ENCODE results near the gene SCD. TPM values are rescaled to one million over a fixed set of nuclear protein-coding genes. Genes with fewer than 3 reads are reported as not detected.

SCD gene
- total and polyA plus RNA-seq, 2 experiments from 2014 or later = 19.5 TPM

DNA sequence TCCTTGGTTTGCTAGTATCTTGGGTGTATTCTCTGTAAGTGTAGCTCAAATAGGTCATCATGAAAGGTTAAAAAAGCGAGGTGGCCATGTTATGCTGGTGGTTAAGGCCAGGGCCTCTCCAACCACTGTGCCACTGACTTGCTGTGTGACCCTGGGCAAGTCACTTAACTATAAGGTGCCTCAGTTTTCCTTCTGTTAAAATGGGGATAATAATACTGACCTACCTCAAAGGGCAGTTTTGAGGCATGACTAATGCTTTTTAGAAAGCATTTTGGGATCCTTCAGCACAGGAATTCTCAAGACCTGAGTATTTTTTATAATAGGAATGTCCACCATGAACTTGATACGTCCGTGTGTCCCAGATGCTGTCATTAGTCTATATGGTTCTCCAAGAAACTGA, 17.1 kb downstream of the SCD start:
- no peak overlapping the region for H2AFZ ChIP-seq
- no peaks in the 10 kb centered on the region for H3K9me2 ChIP-seq (ENCODE audit: insufficient read depth)
- H3K4me1 ChIP-seq (ENCODE audit: insufficient read depth) = peaks cover 11% of the 10 kb centered on the region
- no peak overlapping the region for H3K4me3 ChIP-seq
- no peaks in the 10 kb centered on the region for H3K36me3 ChIP-seq (ENCODE audit: low read depth)
- H3F3A ChIP-seq (ENCODE audit: insufficient read depth) = no peaks in the 10 kb centered on the region
- H3K9me3 ChIP-seq (ENCODE audit: low read depth) = no peaks in the 10 kb centered on the region
- no peaks in the 10 kb centered on the region for H3K79me2 ChIP-seq (ENCODE audit: insufficient read depth)
- H3K27me3 ChIP-seq (replicated peaks; ENCODE audit: insufficient read depth) = no peaks in the 10 kb centered on the region
- TF ChIP-seq EZH2 (IDR thresholded peaks at IDR 0.05; ENCODE audit: insufficient read depth, poor library complexity, severe bottlenecking) = no peak
- no peak for TF ChIP-seq EZH2phosphoT487 (IDR thresholded peaks at IDR 0.05; ENCODE audit: insufficient read depth, low read depth)
- H4K20me1 ChIP-seq (ENCODE audit: insufficient read depth) = no peaks in the 10 kb centered on the region
- no peak overlapping the region for H3K4me2 ChIP-seq (ENCODE audit: unreplicated experiment)
- H3K9ac ChIP-seq = no peak overlapping the region
- H3K27ac ChIP-seq = no peak overlapping the region
- WGBS, 2 experiments (ENCODE audit: low coverage in 1 of 2, low lambda C conversion rate in 2 of 2, missing lambda C conversion rate in 2 of 2) = 98 to 99% methylated on average over 3 of the region's 3 CpGs
- DNase-seq = no peak
- in situ Hi-C loops (cut with MboI) = no loop called here

DNA sequence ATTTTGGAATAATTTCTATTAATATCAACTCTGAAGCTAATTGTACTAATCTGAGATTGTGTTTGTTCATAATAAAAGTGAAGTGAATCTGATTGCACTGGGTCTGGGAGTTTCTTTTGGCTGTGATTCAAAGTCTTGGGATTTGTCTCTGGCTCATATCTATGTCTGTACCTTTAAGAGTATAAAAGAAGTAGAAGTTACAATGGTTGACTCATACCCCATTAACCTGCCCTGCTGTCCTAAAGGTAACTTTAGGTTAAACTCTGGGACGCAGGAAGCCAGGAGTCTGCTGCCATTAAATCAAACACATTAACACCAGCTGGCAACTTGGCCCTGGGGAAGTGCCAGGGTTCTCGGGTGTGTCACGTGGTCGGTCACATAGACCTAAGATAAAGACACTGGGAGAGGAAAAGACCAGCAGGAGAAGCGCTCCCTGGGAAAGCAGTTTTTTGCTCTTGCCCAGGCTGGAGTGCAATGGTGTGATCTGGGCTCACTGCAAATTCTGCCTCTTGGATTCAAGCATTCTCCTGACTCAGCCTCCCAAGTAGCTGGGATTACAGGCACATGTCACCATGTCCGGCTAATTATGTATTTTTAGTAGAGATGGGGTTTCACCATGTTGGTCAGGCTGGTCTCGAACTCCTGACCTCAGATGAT, 17.8 kb downstream of the SCD start:
- Histone ChIP-seq H2AFZ (no peak overlapping the region), H3K4me3 (no peak overlapping the region), H3K27me3 (replicated peaks; ENCODE audit: insufficient read depth) (no peaks in the 10 kb centered on the region), H3K36me3 (ENCODE audit: low read depth) (no peaks in the 10 kb centered on the region), H3K4me2 (ENCODE audit: unreplicated experiment) (peak overlapping the region; percentile 33), H4K20me1 (ENCODE audit: insufficient read depth) (no peaks in the 10 kb centered on the region), H3K27ac (no peak overlapping the region), H3K79me2 (ENCODE audit: insufficient read depth) (no peaks in the 10 kb centered on the region), H3K9ac (no peak overlapping the region), H3K9me2 (ENCODE audit: insufficient read depth) (no peaks in the 10 kb centered on the region), H3K4me1 (ENCODE audit: insufficient read depth) (peaks cover 11% of the 10 kb centered on the region), H3K9me3 (ENCODE audit: low read depth) (no peaks in the 10 kb centered on the region), H3F3A (ENCODE audit: insufficient read depth) (peaks cover under 1% of the 10 kb centered on the region; the same call in 1 of the 2 replicates)
- in situ Hi-C loops (cut with MboI) = no loop called here
- WGBS, 2 experiments (ENCODE audit: low coverage in 1 of 2, low lambda C conversion rate in 2 of 2, missing lambda C conversion rate in 2 of 2) = 51 to 53% methylated on average over 7 of the region's 7 CpGs
- no peak for TF ChIP-seq EZH2phosphoT487 (IDR thresholded peaks at IDR 0.05; ENCODE audit: insufficient read depth, low read depth)
- TF ChIP-seq EZH2 (IDR thresholded peaks at IDR 0.05; ENCODE audit: insufficient read depth, poor library complexity, severe bottlenecking) = no peak
- peak; percentile 43 for DNase-seq

DNA sequence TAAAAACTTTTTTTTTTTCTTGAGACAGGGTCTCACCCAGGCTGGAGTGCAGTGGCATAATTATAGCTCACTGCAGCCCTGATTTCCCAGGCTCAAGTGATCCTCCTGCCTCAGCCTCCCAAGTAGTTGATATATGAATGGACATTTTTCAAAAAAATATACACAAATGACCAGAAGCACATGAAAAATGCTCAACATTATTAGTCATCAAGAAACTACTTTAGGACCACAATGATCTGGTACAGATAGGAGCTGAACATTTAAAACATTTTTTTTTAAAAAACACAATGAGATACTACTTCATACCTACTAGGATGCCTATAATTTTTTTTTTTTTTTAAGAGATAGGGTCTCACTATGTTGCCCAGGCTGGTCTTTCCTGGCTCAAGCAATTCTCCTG, 21.7 kb downstream of the SCD start:
- Histone ChIP-seq H3K4me1 (ENCODE audit: insufficient read depth) (peaks cover 43% of the 10 kb centered on the region), H3K27ac (no peak overlapping the region), H3F3A (ENCODE audit: insufficient read depth) (peaks cover 36% of the 10 kb centered on the region), H3K4me3 (no peak overlapping the region), H4K20me1 (ENCODE audit: insufficient read depth) (no peaks in the 10 kb centered on the region), H3K79me2 (ENCODE audit: insufficient read depth) (no peaks in the 10 kb centered on the region), H3K27me3 (replicated peaks; ENCODE audit: insufficient read depth) (no peaks in the 10 kb centered on the region), H3K4me2 (ENCODE audit: unreplicated experiment) (no peak overlapping the region), H3K9ac (no peak overlapping the region), H2AFZ (no peak overlapping the region), H3K9me2 (ENCODE audit: insufficient read depth) (no peaks in the 10 kb centered on the region), H3K36me3 (ENCODE audit: low read depth) (no peaks in the 10 kb centered on the region), H3K9me3 (ENCODE audit: low read depth) (no peaks in the 10 kb centered on the region)
- no peak for DNase-seq
- in situ Hi-C loops (cut with MboI) = no loop called here
- TF ChIP-seq EZH2phosphoT487 (IDR thresholded peaks at IDR 0.05; ENCODE audit: insufficient read depth, low read depth) = no peak
- no peak for TF ChIP-seq EZH2 (IDR thresholded peaks at IDR 0.05; ENCODE audit: insufficient read depth, poor library complexity, severe bottlenecking)

DNA sequence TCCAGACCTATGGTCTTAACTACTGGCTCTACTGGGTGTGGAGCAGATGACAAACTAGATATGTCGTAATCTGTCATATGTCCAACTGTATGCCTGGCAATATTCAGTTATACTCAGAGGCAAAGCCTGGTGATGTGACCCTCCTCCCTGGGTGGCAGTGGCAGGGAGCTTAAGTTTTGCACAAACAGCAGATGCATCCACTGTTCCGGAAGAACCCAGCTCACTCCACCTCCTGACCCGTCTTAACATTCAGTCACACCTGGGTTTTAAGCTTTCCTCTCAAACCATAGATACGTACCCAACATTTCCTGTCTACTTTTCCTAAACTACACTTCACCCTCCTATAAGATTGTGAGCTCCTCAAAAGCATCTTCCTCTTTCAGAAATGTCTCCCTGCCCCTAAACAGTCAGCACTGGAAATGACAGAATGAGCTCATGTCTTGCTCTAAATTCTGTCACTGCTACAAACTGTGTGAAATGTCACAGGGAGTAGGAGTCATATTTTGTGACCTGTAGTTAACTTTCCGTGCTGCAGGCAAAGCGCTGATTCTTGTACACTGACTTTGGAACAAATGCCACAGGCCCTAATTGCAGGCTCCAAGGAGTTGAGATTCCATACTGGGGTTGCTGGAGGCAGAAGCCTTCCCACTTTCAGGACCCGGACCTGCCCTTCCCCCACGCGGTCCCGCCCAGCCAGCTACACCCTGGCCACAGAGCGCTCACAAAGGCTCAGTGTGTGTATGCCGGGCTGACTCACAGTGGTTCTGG, 23.9 kb downstream of the SCD start:
- H3K4me3 ChIP-seq = peak overlapping the region; percentile 46
- H3K9me2 ChIP-seq (ENCODE audit: insufficient read depth) = no peaks in the 10 kb centered on the region
- DNase-seq = peak; percentile 93
- H3K27ac ChIP-seq = peak overlapping the region; percentile 100
- peak overlapping the region; percentile 72 for H3K9ac ChIP-seq
- in situ Hi-C loops (cut with MboI) = no loop called here
- H3K36me3 ChIP-seq (ENCODE audit: low read depth) = no peaks in the 10 kb centered on the region
- H3F3A ChIP-seq (ENCODE audit: insufficient read depth) = peaks cover 47% of the 10 kb centered on the region
- no peak for TF ChIP-seq EZH2 (IDR thresholded peaks at IDR 0.05; ENCODE audit: insufficient read depth, poor library complexity, severe bottlenecking)
- TF ChIP-seq EZH2phosphoT487 (IDR thresholded peaks at IDR 0.05; ENCODE audit: insufficient read depth, low read depth) = no peak
- no peaks in the 10 kb centered on the region for H3K9me3 ChIP-seq (ENCODE audit: low read depth)
- 0 out of 2 replicates have a peak, but pooled peaks cover 4% of the 10 kb centered on the region for H3K79me2 ChIP-seq (ENCODE audit: insufficient read depth)
- peak overlapping the region; percentile 83 for H3K4me2 ChIP-seq (ENCODE audit: unreplicated experiment)
- 3 to 5% methylated on average over 11 to 12 of the region's 12 CpGs for WGBS, 2 experiments (ENCODE audit: low coverage in 1 of 2, low lambda C conversion rate in 2 of 2, missing lambda C conversion rate in 2 of 2)
- no peaks in the 10 kb centered on the region for H4K20me1 ChIP-seq (ENCODE audit: insufficient read depth)
- peaks cover 41% of the 10 kb centered on the region for H3K4me1 ChIP-seq (ENCODE audit: insufficient read depth)
- no peaks in the 10 kb centered on the region for H3K27me3 ChIP-seq (replicated peaks; ENCODE audit: insufficient read depth)
- H2AFZ ChIP-seq = peak overlapping the region; percentile 73
